ENCODE data around the gene ARHGAP15.

The ARHGAP15 gene

GRCh38 chr2:143417428-143417827 is 288.2 kb downstream of the ARHGAP15 start:
- DNase-seq = no peak

DNA sequence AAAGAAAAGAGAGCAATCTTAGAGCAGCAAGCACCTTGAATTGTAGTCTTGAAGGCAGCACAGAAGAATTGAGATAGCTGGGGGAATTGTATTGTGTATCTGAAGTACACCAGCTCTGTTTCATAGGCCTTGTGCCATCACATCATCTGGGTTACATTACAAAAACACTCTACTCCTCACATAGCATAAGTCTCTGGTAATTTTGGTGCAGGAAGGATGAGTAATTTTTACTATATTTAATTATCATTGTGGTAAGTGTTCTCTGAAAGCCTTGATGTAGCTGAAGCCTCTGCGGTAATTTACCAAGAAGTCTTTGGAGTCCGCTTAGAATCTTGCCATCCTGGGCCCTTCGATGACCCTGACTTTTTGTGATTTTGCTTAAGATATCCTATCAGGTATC is 291.1 kb downstream of the ARHGAP15 start:
- DNase-seq = no peak

- no peak for DNase-seq
Measured at GRCh38 chr2:143422681-143423080, 293.5 kb downstream of the ARHGAP15 start.

DNA sequence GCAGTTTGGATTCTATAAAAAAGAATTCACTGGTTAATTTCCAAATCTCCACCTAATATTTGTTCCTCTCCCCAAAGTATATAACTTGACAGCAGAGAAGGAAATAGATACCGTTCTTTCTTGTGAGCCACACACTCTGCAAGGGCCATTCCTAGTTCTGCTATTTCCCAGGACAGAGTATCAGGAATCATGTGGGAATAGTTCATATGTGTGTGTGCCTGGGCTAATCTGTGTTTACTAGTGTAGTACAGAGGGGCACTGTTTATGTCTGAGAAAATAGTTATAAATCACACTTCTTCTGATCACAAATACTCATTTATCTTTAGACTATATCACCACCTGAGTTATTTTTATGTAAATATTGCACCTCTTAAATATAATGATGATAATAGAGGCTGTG is 296.7 kb downstream of the ARHGAP15 start:
- DNase-seq = no peak

DNA sequence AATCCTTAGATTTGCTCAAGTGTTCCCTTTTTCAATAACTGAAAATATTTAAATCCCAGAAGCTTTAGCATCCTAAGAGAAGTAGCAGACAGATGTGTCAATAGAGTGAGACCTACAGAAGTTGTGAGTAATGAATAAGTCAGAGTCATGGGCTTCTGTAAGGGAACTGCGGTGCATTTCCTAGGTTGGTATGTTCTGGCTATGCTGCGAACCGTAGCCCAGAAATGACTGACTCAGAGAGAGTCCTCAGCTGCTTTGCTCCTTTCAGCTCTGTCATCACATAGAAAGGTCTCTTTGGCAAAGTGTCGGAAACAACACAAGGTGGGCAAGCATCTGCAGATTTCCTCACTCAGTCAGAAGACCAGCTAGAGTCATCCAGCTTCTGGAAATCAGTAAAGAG is 297.1 kb downstream of the ARHGAP15 start:
- DNase-seq = no peak

GRCh38 chr2:143428700-143429099 is 299.5 kb downstream of the ARHGAP15 start:
- no peak for DNase-seq

GRCh38 chr2:143429932-143430679 is 300.9 kb downstream of the ARHGAP15 start:
- no peak for DNase-seq

GRCh38 chr2:143431316-143431715 is 302.1 kb downstream of the ARHGAP15 start:
- no peak for DNase-seq

- no peak for DNase-seq
Measured at GRCh38 chr2:143433251-143433650, 304.0 kb downstream of the ARHGAP15 start.

GRCh38 chr2:143433840-143434239 is 304.6 kb downstream of the ARHGAP15 start:
- no peak for DNase-seq

- no peak for DNase-seq
Measured at GRCh38 chr2:143434445-143434844, 305.2 kb downstream of the ARHGAP15 start.

DNA sequence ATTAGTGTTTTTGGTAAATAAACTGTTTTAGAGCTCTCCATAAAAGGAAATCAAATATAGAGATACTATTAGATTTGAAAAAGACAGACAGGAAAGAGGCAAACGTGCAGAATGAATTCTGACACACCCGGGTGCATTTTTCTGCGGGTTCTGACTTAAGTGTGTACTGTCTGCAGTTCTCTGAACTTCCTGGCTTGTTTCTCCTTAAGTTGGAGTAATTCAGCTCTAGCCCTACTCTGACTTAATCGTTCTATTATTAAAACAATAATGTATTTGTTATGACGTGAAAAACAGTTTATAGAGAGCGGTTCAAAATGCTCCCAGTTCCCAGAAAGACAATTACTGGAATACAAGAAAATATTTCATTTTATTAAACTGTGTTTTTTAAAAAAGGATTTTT is 305.9 kb downstream of the ARHGAP15 start:
- no peak for DNase-seq

GRCh38 chr2:143436951-143437350 is 307.7 kb downstream of the ARHGAP15 start:
- DNase-seq = no peak

DNA sequence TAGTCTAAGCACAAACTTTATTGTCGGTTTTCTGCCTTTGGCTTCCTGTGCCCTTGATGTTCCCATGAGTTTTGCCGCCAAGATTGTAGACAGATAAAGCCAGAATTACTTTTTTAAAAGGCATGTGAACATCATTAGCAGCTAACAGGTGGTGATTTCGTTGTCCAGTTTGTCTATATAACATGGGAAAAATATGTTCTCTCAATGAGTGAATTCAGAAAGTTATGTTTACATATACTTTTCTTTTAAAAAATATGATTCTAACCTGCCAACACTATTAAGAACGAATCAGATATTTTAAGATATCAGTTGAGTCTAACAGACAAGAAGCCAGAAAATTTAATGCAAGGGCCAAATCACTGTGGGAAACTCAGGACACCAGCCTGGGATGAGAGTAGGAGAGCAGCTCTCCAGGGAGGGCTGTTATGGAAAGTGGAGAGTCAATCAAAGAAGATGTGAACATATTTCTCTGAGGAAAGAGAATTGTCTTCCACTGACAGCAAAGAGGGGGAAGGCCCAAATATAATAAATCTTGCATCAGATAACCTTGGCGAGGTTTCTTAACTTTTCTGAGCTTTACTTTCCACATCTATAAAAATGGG is 311.3 kb downstream of the ARHGAP15 start:
- DNase-seq = no peak

- DNase-seq = no peak
Measured at GRCh38 chr2:143442193-143442592, 313.0 kb downstream of the ARHGAP15 start.

DNA sequence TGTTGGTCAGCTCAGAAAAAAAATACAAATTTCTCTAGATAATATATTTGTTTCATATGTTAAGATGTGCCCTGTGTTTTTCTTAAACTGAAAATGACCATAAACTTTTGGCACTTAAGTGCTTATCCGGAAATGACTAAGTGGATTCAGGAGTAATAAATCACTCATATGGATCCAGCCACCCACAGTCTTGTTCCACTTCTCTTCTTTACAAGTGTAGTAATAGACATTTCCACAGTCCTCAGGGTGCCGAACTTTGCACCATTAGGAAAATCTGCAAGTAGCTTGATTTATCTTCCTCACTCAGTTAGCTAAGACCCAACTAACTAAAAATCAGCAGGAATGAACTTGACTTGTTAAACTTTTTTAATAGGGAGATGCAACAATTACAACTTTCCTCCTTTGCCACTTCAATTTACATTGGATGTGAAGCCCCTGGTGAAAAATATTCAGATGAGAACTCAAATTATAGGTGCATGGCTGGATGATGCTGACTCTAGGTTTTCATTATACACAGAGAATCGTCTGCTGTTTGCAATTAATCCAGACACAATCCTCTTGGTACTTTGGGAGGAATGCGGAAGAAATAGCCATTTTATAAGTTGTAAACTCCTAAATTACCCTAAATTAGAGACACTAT is 322.5 kb downstream of the ARHGAP15 start:
- DNase-seq = no peak

DNA sequence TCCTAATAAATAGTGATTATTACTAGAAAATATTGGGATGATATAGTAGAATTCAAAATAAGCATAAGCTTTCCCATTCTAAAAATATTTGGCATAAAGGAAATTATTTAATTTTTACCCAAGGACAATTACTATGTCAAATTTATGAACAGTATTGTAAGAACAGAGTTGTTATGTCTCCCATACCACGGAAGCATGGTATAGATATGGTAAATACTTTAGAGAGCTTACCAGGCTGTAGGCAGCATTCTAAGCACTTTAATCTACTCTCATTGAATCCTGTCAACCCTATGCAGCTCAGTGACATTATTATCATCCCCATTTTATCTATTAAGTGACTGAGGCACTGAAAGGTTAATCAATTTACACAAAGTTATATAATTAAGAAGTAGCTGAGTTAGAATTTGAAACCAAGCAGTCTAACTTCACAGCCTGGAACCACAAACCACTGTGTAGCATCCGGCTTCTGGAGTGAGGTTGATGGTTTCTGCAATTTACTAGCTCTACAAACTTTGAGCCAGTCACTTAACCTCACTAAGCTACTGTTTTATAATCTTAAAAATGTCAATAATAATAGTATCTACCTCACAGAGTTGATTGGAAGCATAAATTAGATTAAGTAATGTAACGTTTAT is 323.7 kb downstream of the ARHGAP15 start:
- DNase-seq = no peak

GRCh38 chr2:143453981-143454511 is 324.8 kb downstream of the ARHGAP15 start:
- DNase-seq = no peak

GRCh38 chr2:143455317-143455716 is 326.1 kb downstream of the ARHGAP15 start:
- DNase-seq = no peak

GRCh38 chr2:143458258-143459190 is 329.3 kb downstream of the ARHGAP15 start:
- no peak for DNase-seq

DNA sequence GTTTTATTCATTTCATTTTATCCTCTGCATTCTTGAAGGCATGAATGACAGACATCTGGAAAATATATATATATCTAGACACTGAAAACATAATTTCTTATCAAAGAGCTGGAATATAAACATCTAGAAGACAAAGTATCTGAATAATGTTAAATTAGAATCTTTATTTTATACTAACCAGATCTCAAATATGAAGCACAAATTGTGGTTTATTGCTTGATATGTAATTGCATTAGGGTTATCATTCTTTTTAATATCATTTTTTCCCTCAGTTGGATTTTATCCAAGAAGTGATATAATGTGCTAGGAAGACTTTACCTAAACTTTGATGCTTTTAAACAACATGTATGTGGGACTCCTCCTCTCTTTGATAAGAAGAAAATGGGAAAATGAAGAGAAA is 331.2 kb downstream of the ARHGAP15 start:
- DNase-seq = no peak

DNA sequence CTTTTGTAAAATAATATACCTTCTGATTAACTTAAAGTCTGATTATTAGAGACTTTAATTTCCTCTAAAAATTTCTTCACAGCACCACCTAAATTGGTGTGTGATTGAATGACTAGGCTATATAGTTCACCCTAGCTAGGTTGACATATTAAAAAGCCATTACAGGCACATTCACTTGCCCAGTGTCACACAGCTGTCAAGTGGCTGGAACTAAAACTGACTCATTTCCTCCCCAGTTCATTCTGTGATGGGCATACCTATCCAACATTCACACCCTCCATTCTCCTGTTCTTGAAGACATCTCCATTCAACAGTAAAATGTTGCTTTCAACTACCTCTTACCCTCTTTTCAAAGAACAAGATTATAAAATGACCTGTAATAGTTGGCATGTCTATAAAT is 334.5 kb downstream of the ARHGAP15 start:
- no peak for DNase-seq

All from hippocampal formation (tissue), 2 donors.